Measurements from ENCODE around the gene LRBA.

- TF ChIP-seq SP1 (CRISPR knock-in tag; conservative IDR thresholded peaks at IDR 0.05) (no peak), E2F5 (CRISPR knock-in tag; IDR thresholded peaks at IDR 0.05) (no peak), NFE2L1 (CRISPR knock-in tag; IDR thresholded peaks at IDR 0.05) (no peak), CTCF (IDR thresholded peaks at IDR 0.05) (no peak), HMGXB4 (CRISPR knock-in tag; IDR thresholded peaks at IDR 0.05) (no peak), TP53 (CRISPR knock-in tag; IDR thresholded peaks at IDR 0.05) (no peak), USF2 (CRISPR knock-in tag; IDR thresholded peaks at IDR 0.05) (no peak), FOXK1 (CRISPR knock-in tag; IDR thresholded peaks at IDR 0.05) (no peak), E2F4 (CRISPR knock-in tag; IDR thresholded peaks at IDR 0.05; ENCODE audit: borderline replicate concordance, low read depth) (no peak)
Observed at GRCh38 chr4:150647008-150647407, 368.1 kb downstream of the LRBA start.
